Activated CD4-positive, alpha-beta T cell treated with anti-CD3 and anti-CD28 coated beads, Interleukin-2, amount 10 ng/mL, durations not matched to agents 24 days and 14 days (primary cell): Measurements from ENCODE around the gene FSTL4. TPM values are rescaled to one million over a fixed set of nuclear protein-coding genes. Genes with fewer than 3 reads are reported as not detected.

Experiments used
- DNase-seq: peaks from one replicate; pipeline ENCODE4 v3.0.0; 2022
- H3K27ac Mint-ChIP-seq: one replicate; pipeline ENCODE4 v1.8.0; 2022; ENCODE audit warnings: mild to moderate bottlenecking, mixed read lengths
- H3K27me3 Mint-ChIP-seq: one replicate; pipeline ENCODE4 v1.8.0; 2022; ENCODE audit warnings: mixed read lengths
- H3K36me3 Mint-ChIP-seq: one replicate; pipeline ENCODE4 v1.8.0; 2022; ENCODE audit warnings: low read depth, mild to moderate bottlenecking, mixed read lengths
- H3K4me1 Mint-ChIP-seq: one replicate; pipeline ENCODE4 v1.8.0; 2021; ENCODE audit warnings: mixed read lengths
- H3K4me3 Mint-ChIP-seq: one replicate; pipeline ENCODE4 v1.8.0; 2022; ENCODE audit warnings: mild to moderate bottlenecking, moderate library complexity, mixed read lengths
- H3K9me3 Mint-ChIP-seq: one replicate; pipeline ENCODE4 v1.8.0; 2021; ENCODE audit warnings: mixed read lengths
- intact Hi-C: fragments of 100-400 bp; cut with micrococcal nuclease; formaldehyde crosslinking; loops from one replicate; pipeline ENCODE4 v1.15.1; 2023
- total RNA-seq: library from RNA; stranded (reverse); gene quantifications from 2 replicates; pipeline ENCODE4 v1.2.3, GENCODE V29; 2022

The FSTL4 gene
- total RNA-seq, 1 donor from 2014 or later: 0.42 TPM

DNA sequence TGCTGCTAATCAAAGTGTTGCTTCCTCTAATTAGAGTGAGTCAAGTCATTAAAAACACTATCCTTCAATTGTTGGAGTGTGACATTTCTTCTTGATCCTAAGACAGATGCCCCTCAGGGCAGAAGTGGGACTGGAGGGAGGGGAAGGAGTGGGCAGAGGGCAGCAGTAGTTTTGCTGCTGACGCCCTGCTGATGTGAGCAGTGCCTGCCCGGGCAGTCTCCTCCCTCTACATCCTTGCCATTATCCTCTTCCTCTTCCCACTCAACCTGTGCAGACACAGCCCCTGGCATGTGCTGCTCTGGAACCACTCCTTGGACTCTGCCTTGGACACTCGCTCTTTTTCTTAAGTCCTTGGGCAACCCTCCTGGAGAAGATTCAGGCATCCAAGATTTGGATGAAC is 328.0 kb downstream of the FSTL4 start:
- DNase-seq: no peak
- Mint-ChIP-seq H3K9me3 (no peaks in the 10 kb centered on the region), H3K36me3 (no peaks in the 10 kb centered on the region), H3K27ac (no peak overlapping the region), H3K4me1 (no peaks in the 10 kb centered on the region), H3K4me3 (no peak overlapping the region), H3K27me3 (no peaks in the 10 kb centered on the region)
- intact Hi-C loops: no loop called here

DNA sequence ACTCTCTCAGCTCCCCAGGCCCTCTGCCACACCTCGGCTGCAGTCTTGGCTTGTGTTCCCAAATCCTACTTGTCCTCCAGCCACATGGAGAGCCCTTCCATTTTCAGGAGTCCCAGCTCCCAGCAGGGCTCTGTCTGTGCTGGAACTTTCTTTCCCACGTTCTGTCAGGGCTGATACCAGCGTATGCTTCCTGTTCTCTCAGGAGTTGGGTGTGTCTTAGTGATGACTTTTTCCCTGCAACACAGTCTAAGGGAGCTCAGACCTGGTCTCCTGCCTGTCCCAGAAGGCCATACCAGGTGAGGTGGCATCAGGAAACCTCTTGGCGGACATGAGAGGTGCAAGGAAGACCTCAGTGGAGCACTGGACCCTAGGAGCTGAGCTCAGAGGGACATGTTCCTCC is 334.0 kb downstream of the FSTL4 start:
- no peak overlapping the region for H3K27ac Mint-ChIP-seq
- H3K4me1 Mint-ChIP-seq: no peaks in the 10 kb centered on the region
- no peaks in the 10 kb centered on the region for H3K27me3 Mint-ChIP-seq
- H3K36me3 Mint-ChIP-seq: no peaks in the 10 kb centered on the region
- H3K4me3 Mint-ChIP-seq: no peak overlapping the region
- H3K9me3 Mint-ChIP-seq: no peaks in the 10 kb centered on the region
- no peak for DNase-seq
- intact Hi-C loops: no loop called here

DNA sequence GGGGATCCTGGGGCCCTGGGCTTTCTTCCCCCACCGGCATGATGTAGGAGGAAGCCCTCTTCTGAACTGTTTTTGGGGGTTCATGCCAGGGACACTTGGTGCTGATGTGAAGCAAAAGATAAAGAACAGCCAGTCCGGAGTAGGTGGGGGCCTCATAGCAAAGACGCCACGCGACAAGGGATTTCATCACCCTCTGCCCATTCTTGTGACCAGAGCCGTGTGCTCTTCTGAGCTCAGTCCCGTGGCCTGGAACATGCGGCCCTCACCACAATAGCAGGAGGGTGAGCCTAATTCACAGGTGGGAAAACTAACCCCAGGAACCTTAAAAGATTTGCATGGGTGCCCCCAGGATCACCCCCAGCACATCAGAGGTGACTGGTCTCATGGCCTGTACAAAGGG is 334.6 kb downstream of the FSTL4 start:
- no peaks in the 10 kb centered on the region for H3K4me1 Mint-ChIP-seq
- H3K36me3 Mint-ChIP-seq: no peaks in the 10 kb centered on the region
- intact Hi-C loops: no loop called here
- no peak overlapping the region for H3K27ac Mint-ChIP-seq
- no peaks in the 10 kb centered on the region for H3K9me3 Mint-ChIP-seq
- DNase-seq: no peak
- no peaks in the 10 kb centered on the region for H3K27me3 Mint-ChIP-seq
- H3K4me3 Mint-ChIP-seq: no peak overlapping the region

DNA sequence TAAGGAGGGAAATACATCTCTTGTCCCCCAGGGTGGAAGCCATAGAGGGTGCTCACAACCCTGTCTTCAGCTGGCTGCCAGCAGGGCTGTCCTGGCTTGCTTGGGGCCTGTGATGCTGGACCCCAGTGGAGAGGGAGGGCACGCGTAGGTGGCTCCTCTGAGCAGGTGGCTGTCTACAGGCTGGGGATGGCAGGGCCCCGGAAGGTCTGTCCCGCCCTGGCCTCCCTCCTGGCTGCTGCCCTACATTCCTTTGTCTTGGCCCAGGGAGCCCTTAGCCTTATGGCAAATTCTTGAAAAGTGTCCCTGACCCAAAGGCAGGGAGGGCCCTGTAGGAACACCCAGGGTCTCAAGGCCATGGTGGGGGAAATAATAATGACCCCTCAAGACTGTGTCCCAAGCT is 336.2 kb downstream of the FSTL4 start:
- H3K4me3 Mint-ChIP-seq: no peak overlapping the region
- H3K27ac Mint-ChIP-seq: no peak overlapping the region
- intact Hi-C loops: no loop called here
- no peaks in the 10 kb centered on the region for H3K36me3 Mint-ChIP-seq
- DNase-seq: no peak
- no peaks in the 10 kb centered on the region for H3K9me3 Mint-ChIP-seq
- peaks cover under 1% of the 10 kb centered on the region for H3K27me3 Mint-ChIP-seq
- H3K4me1 Mint-ChIP-seq: no peaks in the 10 kb centered on the region

DNA sequence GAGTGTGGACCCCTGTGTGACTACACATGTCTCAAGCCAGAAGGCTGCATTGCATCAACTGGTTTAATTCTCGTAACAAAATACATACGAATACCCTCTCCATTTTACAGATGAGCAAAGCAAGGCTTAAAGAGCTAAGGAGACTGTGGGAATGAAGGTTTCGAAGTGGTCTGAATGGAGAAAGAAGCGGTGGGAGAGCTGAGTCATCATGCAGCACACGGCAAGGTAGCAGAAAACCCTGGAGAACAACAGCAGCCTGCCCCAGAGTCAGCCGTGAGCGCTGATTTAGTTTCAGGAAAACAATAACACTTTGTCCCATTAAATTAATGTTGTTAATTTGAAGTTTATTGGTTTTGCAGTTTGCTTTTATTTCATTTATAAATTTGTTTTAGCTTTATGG is 336.7 kb downstream of the FSTL4 start:
- Mint-ChIP-seq H3K4me1 (no peaks in the 10 kb centered on the region), H3K27ac (no peak overlapping the region), H3K4me3 (no peak overlapping the region), H3K9me3 (no peaks in the 10 kb centered on the region), H3K27me3 (peaks cover 1% of the 10 kb centered on the region), H3K36me3 (no peaks in the 10 kb centered on the region)
- intact Hi-C loops: no loop called here
- no peak for DNase-seq

DNA sequence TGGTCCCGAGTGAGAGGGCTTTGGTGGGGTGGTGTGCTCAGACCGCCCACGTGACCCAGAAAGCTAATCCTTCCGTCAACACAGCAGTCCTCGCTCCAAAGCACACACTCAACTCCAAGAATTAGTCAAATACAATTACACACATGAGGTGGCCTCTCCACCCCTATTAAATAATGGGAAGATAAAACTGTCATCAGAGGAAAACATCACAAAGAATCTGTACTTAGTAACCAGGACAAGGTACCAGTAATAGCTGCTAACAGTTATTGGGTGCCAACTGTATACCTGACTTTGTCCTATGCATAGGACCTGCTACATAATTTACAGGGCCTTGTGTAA is 337.8 kb downstream of the FSTL4 start:
- Mint-ChIP-seq H3K36me3 (no peaks in the 10 kb centered on the region), H3K4me1 (no peaks in the 10 kb centered on the region), H3K9me3 (no peaks in the 10 kb centered on the region), H3K27me3 (peaks cover 5% of the 10 kb centered on the region), H3K27ac (no peak overlapping the region), H3K4me3 (no peak overlapping the region)
- intact Hi-C loops: no loop called here
- DNase-seq: no peak

DNA sequence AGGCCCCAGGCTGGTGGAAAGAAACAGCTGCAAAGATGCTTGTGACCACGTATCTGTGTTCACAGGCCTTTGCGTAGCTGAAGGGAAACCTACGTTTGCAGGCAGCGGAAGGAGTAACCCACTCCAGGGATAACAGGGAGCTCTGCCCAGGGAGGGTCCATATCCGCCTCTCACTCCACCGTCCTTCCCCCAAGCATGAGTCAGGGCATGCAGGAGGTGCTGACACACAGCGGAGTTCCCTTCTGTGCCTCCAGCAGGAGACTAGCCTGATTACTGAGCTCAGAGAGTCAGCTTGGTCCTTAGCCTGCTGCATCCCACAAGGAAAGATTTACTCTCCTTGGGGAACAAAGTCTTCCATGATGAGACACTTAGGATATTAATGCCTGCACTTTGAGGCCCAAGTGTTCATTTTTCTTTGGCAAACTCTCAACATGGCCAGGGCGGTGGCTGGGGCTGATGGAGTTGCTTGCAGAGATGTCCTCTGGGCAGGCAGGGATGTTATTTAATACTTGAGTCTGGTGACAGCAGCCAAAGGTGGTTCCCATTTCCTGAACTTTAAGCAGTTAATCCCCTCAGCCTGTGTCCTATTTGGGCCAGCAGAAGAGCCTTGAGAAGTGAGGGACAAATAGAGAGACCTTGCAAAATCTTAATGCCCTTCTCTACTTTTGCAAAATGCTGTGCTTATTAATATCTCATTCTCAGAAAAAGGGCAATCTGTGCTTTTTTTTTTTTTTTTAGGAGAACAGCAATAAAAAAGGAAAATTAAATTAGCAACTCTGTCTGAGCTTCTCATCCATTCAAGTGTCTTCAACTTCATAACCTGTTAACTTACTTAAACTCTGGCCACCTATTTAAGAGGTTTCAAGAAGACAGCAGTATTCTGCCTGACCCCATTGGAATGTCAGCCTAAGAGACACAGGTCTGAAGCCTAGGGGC is 338.4 kb downstream of the FSTL4 start:
- H3K4me1 Mint-ChIP-seq: no peaks in the 10 kb centered on the region
- no peak overlapping the region for H3K4me3 Mint-ChIP-seq
- no peak overlapping the region for H3K27ac Mint-ChIP-seq
- no peaks in the 10 kb centered on the region for H3K36me3 Mint-ChIP-seq
- no peak for DNase-seq
- intact Hi-C loops: no loop called here
- H3K27me3 Mint-ChIP-seq: peaks cover 5% of the 10 kb centered on the region
- no peaks in the 10 kb centered on the region for H3K9me3 Mint-ChIP-seq

DNA sequence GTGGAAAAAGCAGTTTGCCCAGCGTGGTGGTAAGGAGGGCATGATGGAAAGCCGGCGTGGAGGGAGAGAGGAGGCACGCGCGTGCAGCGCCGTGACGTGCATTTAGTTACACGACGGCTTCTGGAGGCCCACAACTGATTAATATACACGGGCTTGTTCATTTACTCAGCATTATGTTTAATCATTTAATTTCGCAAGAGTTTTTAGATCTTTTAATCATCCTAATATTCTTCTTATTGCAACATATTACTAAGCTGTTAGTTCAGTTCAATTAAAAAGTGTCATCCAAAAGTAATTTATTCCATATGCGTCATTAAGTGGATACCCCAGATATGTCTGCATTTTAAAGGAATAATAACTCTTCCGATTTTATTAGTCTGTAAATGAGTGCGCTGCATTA is 340.0 kb downstream of the FSTL4 start:
- no peak overlapping the region for H3K27ac Mint-ChIP-seq

DNA sequence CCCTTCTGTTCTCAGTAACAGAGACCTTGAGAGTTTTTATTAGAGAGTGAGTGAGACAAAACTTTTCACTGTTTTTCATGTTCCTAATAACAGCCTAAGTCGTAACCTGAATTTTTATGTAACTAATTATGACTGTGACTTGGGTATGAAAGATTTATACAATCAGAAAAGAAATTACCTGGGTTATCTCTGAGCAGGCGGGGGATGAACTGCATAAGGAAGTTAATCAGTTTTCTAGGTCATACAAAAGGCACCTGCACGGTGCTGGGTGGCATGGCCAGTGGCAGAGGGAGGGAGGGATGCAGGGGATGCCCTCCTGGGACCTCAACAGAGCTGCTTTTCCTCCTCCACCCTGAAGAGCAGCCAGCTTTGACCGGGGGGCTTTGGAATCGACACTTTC is 340.7 kb downstream of the FSTL4 start:
- intact Hi-C loops: no loop called here
- Mint-ChIP-seq H3K4me3 (no peak overlapping the region), H3K9me3 (no peaks in the 10 kb centered on the region), H3K27me3 (peaks cover 5% of the 10 kb centered on the region), H3K27ac (no peak overlapping the region), H3K36me3 (no peaks in the 10 kb centered on the region), H3K4me1 (no peaks in the 10 kb centered on the region)
- DNase-seq: no peak

More for the DNA sequence above, 340.0 kb downstream of the FSTL4 start:
- H3K4me1 Mint-ChIP-seq: no peaks in the 10 kb centered on the region
- no peaks in the 10 kb centered on the region for H3K36me3 Mint-ChIP-seq
- no peaks in the 10 kb centered on the region for H3K9me3 Mint-ChIP-seq
- no peak overlapping the region for H3K4me3 Mint-ChIP-seq
- no peak for DNase-seq
- H3K27me3 Mint-ChIP-seq: peaks cover 5% of the 10 kb centered on the region
- intact Hi-C loops: no loop called here

DNA sequence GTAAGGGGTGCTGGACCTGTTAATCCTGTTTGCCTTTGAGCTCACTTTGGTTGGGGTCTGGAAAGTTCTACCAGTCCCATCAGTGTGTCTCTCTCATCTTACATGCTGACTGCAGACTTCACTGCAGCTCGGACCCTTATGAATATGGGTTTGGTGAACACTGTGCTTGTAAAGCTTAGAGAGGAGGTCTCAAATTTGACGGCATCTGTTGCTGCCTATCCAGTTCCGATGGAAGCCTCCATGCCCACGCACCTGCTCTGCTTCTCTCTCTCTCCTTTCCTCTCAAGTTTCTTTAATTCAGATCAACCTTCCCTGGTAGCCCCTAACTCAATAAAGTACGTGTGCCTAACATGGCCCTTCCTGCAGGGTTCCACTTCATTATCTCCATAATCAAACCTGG is 342.6 kb downstream of the FSTL4 start:
- Mint-ChIP-seq H3K27ac (no peak overlapping the region), H3K27me3 (peaks cover 5% of the 10 kb centered on the region), H3K4me1 (no peaks in the 10 kb centered on the region), H3K4me3 (no peak overlapping the region), H3K9me3 (no peaks in the 10 kb centered on the region), H3K36me3 (no peaks in the 10 kb centered on the region)
- intact Hi-C loops: no loop called here
- DNase-seq: no peak

DNA sequence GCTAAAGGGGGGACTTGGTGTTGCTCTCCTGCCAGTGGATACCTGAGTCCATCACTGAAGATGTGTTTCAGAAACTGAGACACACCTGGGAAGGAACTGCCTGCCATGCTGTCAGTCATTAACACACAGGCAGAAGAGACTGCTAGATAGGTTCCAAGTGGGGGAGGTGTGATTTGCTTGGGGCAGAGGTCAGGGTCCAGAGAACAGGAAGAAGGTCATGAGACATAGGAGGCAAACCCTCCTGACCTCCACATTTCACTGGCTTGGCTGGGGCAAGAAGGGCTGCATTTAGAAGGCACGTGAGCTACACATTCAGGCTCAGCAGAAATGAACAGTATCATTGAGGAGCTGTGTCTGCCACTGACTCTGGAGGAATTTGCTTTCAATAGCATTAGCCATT is 344.7 kb downstream of the FSTL4 start:
- no peak for DNase-seq

DNA sequence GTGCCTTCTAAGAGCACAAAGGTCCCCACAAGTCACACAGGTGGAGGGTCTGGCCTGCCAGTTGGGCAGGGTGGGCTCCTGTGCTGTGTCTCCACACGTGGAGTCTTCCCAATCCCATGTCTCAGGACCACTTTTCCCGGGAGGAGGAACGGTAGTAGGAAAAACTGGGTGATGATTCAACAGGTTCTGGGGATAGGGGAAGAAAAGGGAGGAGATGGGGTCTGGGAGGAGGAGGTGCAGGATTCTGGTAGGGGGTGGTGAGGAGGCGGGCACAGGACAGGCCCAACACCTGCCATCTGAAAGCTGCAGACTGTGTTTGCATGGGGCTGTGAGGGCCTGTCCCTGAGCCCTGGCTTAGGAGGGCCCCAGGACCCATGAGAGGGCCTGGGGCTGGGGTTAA is 345.4 kb downstream of the FSTL4 start:
- no peaks in the 10 kb centered on the region for H3K4me1 Mint-ChIP-seq
- H3K27me3 Mint-ChIP-seq: peaks cover 12% of the 10 kb centered on the region
- intact Hi-C loops: no loop called here
- DNase-seq: no peak
- no peak overlapping the region for H3K27ac Mint-ChIP-seq
- no peak overlapping the region for H3K4me3 Mint-ChIP-seq
- H3K9me3 Mint-ChIP-seq: no peaks in the 10 kb centered on the region
- no peaks in the 10 kb centered on the region for H3K36me3 Mint-ChIP-seq

More for the DNA sequence above, 344.7 kb downstream of the FSTL4 start:
- Mint-ChIP-seq H3K36me3 (no peaks in the 10 kb centered on the region), H3K4me3 (no peak overlapping the region), H3K27me3 (peaks cover 12% of the 10 kb centered on the region), H3K9me3 (no peaks in the 10 kb centered on the region), H3K27ac (no peak overlapping the region), H3K4me1 (no peaks in the 10 kb centered on the region)
- intact Hi-C loops: no loop called here

DNA sequence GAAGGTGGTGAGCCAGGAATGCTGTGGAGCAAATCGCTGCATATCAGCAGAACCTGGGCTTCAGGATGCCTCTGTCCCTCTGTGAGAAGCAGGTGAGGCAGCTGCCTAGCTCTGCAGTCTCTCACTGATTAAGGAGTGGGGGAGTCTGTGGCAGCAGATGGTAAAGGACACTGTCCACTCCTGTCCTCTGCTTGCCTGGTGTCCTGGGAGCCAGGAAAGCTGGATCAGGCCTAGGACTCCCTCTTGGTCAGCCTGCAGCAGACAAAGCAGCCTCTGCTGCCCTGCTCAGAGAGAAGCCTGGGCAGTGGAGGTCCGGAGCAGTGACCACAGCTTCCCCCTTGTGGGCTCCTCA is 345.8 kb downstream of the FSTL4 start:
- Mint-ChIP-seq H3K4me1 (no peaks in the 10 kb centered on the region), H3K27ac (no peak overlapping the region), H3K27me3 (peaks cover 12% of the 10 kb centered on the region), H3K4me3 (no peak overlapping the region), H3K9me3 (no peaks in the 10 kb centered on the region), H3K36me3 (no peaks in the 10 kb centered on the region)
- no peak for DNase-seq
- intact Hi-C loops: no loop called here

DNA sequence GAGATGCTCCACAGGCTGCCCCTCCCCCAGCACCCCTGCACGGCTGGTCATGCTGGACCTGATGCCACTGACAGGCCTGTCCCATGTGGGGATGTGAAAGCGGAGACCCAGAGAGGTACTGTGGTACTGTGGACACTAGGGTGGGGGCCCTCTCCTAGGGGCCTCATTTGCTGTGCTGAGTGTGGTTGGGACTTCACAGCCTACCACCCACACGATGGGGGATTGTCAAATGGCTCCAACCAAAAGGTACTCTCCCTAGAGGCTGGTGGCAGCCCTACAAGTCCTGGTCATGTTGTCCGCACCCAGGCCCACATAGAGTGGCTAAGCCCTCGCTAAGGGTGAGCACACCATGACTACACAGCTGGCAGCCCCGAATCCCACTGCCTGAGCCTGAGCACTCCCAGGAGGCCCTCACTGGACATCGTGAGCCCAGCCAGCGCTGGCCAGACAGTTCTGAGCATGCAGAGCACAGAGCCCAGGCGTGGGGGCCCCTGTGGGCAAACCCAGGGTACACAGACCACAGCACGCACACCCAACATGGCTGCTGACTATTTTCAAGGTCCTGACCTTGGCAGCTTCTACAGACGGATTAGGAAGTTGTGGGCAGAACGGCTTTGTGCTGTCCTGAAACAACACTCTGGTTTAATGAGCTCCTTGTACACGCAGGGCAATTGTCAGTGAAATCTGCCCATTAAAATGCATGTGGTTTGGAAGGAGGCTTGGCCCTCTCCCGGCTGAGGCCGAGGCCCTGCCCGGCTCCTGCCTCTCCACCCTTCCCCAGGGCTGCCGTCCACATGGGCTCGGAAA is 346.4 kb downstream of the FSTL4 start:
- Mint-ChIP-seq H3K27ac (no peak overlapping the region), H3K36me3 (no peaks in the 10 kb centered on the region), H3K9me3 (no peaks in the 10 kb centered on the region), H3K4me3 (no peak overlapping the region), H3K4me1 (no peaks in the 10 kb centered on the region), H3K27me3 (peaks cover 10% of the 10 kb centered on the region)
- intact Hi-C loops: no loop called here
- no peak for DNase-seq
